HT1080 (cell line): Measurements from ENCODE around the gene MAD2L1. TPM values are rescaled to one million over a fixed set of nuclear protein-coding genes. Genes with fewer than 3 reads are reported as not detected.

ENCODE experiments used
- DNase-seq: peaks from one replicate; pipeline ENCODE4 v3.0.0-alpha.2; 2015; ENCODE audit warnings: low read depth
- total RNA-seq: library from RNA; depleted of rRNA; stranded (reverse); fragments of >200 nt; shearing (Covaris generic); gene quantifications from 2 replicates; pipeline ENCODE4 v1.2.3, GENCODE V29; 2014

MAD2L1 gene
- total RNA-seq, 1 experiment from 2014 or later = 204 TPM

DNA sequence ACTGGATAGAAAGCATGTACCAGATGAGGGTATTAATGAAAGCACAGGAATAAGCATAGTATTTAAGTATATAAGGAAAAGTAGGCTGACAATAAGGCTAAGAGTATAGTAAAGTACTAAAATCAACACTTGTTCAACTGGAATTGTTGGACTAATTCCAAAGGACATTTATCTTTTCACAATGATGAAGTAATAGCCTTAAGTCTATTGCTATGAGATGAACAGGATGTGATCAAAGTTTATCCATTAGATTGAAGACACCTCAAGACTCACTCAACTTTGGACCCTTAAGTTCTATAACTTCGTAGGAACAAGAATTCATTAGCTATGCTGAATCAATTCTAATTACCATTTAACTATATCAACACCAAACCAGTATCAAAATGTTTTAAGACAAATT lies 7.6 kb downstream of the MAD2L1 start:
- DNase-seq = no peak

DNA sequence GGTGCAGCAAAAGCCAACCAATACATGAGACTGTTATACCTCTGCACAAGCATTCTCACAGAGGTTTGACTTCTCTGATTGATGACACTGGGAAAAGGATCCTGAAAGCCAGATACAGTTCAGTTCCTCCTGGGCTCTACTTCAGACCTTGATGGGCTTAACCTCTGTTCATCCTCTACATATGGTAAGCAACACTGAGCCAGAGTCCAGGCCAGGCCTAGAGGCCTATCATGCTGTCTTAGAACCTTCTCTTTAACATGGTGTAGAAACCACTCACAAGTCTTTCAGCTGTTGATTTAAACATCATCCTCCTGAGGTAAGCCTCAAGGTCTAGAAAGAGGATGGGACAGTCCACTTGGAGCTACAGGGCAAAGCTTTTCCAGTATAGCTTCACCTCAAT lies 9.2 kb downstream of the MAD2L1 start:
- DNase-seq = no peak

DNA sequence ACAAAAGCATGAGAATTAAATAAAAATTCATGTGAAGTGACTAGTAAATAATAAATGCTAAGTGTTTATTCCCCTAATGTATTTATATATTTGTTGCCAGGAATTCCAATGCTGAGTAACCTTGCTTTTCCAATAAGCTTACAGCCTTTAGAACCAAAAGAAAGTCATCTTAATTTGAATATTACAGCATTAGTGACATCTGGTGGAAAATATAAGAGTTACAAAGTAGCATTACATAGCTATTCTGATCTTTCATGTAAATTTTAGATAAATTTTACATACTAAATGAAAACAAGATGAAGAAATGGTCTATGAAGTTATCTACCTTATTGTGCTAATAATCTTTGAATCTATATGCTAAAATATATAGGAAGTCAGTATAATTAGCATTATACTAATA lies 10.4 kb downstream of the MAD2L1 start:
- no peak for DNase-seq

- no peak for DNase-seq
These were observed 10.9 kb downstream of the MAD2L1 start for GRCh38 chr4:120055795-120056194.

DNA sequence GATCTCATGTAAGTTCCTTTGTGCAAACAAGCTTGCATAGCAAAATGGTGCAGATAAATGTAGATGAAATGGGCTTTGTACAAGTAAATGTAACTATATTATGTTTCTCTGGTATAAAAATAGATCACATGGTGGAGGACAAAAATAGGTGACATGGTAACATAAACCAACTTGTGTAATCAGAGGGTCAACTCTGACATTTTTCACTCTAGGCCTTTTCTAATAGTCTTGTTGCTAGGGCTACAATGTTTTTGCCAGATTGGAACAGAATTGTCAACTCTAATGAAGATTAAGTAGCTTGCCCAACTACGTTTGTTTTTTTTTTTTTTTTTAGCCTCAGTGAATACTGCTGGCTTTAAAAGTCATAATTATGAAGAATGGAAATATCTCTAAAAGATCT lies 11.5 kb downstream of the MAD2L1 start:
- DNase-seq = no peak

DNA sequence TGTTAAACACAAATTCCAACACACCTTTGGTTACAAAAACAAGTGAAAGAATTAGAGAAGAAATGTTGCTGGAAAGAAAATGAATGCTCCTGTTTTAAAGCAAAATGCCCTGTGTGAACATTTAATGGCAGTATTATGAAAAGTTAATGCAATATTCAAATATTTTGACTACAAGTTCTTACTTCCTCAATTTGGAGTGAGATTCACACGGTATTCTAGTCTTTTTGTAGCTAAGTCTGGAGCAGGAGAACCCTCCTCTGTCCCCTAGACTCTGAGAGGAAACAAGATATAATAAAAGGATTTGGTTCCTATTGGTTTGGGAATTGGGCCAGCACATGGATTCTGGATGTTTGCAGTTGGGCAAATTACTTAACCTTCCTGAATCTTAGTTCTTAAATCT lies 12.7 kb downstream of the MAD2L1 start:
- DNase-seq = no peak

DNA sequence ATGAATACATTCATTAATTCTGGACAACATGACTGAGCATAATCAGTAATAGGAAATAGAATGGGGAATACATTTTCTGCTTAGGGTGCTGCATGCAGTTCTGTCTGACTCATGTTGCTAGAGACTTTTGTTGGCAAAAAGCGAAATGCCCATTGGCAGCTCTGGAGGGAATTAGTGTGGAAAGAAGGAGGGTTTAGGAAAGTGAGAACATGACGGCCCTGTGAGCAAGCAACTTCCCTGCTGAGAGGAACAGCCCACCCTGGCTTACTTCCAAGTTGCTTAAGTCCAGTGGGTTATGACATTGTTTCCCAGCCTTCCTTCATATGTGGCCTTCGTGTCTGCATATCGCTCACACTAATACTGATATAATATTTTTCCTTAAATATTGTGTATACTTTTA lies 13.8 kb downstream of the MAD2L1 start:
- peak; percentile 92 for DNase-seq

DNA sequence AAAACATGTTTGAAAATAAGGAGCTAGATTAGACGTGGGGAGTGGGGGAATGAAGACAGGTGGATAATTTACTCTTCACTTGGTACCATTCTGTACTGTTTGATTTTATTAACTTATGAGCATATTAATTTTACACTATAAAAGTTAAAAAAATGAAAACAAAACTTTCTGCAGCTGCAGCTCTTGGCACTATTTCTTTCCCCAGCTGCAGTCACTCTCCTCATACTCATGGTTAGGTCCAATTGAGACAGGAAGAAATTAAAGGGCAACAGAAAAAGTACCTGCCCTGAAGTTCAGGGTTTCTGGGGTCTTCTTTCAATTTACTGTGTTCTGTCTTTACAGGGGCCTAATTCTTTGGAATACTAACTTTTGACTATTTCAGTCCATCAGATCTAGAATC lies 15.4 kb downstream of the MAD2L1 start:
- no peak for DNase-seq

DNA sequence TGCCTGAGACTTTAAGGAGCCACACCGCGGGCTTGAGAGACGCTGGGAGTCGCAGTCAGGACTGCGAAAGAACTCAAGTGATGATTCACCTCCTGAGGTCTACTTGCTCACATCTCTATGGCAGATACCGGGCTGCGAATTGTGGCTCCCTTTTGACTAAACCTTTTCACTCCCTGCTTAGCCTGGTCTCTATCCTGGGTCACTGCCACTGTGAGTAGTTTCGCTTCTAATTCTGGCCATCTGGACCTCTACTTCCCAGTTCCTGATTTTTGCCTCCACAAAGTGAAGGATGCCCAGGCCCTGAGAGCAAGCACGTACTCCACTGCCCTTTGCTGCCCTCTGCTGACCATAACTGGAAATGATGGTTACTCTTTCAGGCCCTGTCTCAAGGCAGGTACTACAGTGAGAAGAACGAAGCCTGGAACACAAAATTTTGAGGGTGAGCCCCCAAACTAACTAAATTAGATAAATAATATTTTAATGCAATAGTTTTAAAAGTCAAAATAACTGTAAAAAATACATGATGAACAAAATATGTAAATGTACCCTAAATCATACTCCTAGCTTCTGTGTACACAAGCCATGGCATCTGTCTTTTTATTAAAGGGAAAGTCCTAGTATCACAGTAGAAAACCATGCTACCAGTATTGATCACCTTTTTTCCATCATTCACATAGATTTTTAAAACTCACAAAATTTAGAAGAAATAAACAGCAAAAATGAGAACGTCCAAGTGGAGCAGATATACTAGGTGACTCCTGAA lies 16.7 kb downstream of the MAD2L1 start:
- peak; percentile 72 for DNase-seq

DNA sequence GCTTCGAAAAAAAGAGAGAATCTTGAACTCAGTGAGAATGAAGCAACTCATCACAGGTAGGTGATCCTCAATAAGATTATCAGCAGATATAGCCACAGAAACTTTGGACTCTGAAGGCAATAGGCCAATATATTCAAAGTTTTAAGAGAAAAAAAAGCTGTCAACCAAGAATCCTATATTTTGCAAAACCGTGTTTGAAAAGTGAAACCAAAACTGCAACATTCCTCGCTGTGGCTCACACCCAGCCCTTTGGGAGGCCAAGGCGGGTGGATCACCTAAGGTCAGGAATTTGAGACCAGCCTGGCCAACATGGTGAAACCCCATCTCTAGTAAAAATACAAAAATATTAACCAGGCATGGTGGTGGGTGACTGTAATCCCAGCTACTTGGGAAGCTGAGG lies 22.8 kb downstream of the MAD2L1 start:
- no peak for DNase-seq

DNA sequence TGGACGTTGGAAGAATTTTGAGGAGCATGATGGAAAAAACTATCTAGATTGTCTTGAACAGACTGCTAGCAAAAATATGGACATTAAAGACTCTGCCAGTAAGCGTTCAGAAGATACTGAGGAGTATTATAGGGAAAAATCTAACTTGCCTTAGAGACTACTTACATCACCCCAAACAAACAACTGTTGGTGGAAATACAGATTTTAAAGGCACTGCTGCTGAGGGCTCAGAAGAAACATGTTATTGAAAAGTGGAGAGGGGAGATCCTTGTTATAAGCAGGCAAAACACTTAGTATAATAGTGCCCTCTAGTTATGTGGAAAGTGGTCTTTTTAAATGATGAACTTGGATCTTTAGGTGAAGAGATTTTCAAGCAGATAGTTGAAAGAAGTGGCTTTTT lies 29.2 kb downstream of the MAD2L1 start:
- DNase-seq = no peak

DNA sequence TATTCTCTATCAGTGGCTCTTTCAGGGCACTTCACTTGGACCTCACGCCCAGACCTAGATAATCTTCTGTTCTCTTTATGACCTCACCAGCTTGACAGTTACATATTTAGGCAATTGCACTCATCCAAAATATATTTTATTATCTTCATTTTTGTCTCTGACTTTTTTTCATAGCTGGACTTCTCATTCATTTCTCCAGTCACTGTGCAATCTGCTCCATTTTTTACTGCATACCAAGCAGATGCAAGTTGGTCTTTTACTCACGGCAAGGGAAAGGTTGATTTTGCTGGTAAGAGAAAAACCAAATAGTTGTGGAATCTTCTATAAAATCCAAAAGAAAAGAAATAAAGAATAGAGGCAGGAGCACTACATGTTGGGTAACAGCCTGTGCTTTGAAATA lies 31.7 kb downstream of the MAD2L1 start:
- DNase-seq = no peak

GRCh38 chr4:120026853-120027252 lies 39.8 kb downstream of the MAD2L1 start:
- no peak for DNase-seq

DNA sequence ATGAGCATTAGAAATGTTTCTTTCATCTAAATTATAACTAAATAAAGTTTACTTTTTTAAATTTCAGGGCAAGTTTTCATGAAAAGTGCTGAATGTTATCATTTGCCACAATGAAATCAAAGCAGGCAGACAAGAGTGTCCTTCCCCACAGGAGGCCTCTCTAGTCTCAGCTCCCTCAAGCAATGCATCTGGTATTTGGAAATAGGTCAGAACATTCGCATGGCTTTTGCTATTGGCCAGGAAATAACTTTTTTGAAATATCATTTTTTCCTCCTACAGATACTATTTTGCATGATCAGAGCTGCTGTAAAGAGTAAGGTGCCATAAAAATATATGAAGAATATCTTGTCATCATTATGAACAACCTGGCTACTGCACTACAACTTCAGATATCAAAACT lies 41.1 kb downstream of the MAD2L1 start:
- DNase-seq = no peak

DNA sequence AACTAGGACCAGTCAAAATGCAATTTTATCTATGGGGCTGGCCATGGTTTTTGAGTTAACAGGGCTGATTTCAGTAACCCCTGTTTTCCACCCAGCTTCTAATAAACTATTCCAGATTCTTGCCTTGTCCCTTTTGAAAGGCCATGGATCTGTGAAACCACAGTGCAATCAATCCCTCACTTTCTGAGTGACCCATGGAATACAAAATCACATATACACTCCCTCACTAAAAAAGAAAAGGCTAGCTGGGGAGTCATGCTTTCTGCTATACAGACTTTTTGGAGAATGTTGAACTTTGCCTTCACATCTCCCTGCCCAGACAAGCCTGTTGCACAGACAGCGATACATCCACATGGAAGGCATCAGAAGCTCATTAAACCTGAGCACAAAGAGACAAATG lies 47.9 kb downstream of the MAD2L1 start:
- no peak for DNase-seq

GRCh38 chr4:120017939-120018692 lies 48.5 kb downstream of the MAD2L1 start:
- no peak for DNase-seq

- DNase-seq = no peak
These were observed 54.9 kb downstream of the MAD2L1 start for GRCh38 chr4:120011725-120012124.

DNA sequence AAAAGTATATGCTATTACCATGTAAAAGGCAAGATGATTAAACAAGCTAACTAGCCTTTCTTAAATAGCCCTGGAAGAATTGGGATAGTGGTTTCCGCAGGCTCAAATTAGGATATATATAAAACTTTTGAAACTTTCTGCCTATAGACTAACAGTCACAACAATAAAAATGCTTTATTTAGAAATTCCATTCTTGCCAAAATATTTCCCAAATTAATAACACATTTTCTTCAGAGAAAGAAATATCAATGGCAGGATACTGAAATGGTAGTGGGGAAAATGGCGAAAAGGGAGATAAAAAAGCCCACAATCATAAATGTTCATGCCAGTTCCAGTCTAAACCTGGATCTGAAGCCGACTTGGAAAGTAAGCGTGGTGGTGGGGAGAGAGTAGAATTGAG lies 56.0 kb downstream of the MAD2L1 start:
- DNase-seq = no peak

DNA sequence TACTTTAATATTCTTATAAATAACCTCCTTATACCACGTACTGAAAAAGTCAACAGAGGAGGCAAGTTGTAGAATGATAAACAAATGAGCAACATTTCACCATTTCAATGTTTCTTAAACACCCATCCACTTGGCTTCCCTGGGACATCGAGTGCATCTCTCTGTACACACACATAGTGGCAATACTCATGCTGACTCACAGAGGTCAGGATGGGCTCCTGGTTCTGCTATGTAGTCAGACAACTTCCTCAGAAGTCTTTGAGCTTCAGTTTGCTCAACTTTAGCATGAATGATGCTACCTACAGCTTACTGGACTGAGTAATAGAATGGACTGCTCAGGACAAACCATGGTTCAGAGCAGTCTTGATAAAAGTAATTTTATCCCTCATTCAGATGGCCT lies 56.9 kb downstream of the MAD2L1 start:
- DNase-seq = peak; percentile 72

GRCh38 chr4:120008957-120009356 lies 57.7 kb downstream of the MAD2L1 start:
- no peak for DNase-seq

DNA sequence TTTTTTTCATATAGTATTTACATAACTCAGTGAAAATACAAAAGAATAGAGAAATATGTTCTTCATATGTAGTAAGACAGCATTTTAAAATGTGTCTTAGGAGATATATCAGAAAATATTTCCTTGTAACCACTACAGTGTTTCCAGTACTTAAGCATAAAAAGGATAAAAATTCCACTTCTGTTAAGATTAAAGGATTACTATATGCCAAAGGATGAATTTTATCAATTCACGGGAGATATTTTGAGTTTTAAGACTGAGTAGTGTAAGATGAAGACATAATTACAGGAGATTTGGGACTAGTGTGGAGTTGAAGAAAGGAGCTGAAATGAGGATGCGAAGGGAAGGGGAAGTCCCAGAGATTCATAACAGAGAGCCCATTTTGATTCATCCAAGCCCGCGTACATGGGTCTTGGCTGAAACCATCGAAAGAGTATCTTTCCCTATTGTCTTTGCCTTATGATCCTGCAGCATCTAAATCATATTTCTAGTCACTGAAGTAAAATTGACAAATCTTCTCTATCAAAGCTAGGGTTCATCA lies 58.7 kb downstream of the MAD2L1 start:
- no peak for DNase-seq

GRCh38 chr4:120007191-120007871 lies 59.3 kb downstream of the MAD2L1 start:
- peak; percentile 58 for DNase-seq
